Subcutaneous adipose tissue (tissue), 4 donors: ENCODE results near the gene PTGR3. TPM values are rescaled to one million over a fixed set of nuclear protein-coding genes. Genes with fewer than 3 reads are reported as not detected.

Source experiments
- CTCF ChIP-seq: fragments of 450-650 bp; IDR thresholded peaks from one replicate; pipeline ENCODE4 v1.5.1; 2016; ENCODE audit warnings: low read depth, mild to moderate bottlenecking, control low read depth, antibody characterized with exemption, moderate library complexity
- total RNA-seq, 4 donors: library from RNA; depleted of rRNA; stranded (reverse); fragments of >200 nt; gene quantifications; one replicate each; pipeline ENCODE4 v1.1.0, GENCODE V29; 2016

Gene PTGR3
- total RNA-seq, 4 donors from 2014 or later = 20.1 to 28.4 (median 26.0) TPM

- TF ChIP-seq CTCF = no peak
Observed at GRCh38 chr18:75226286-75226955, 17.5 kb upstream of the PTGR3 start.

- TF ChIP-seq CTCF = no peak
Observed at GRCh38 chr18:75223687-75224347, 14.9 kb upstream of the PTGR3 start.

- TF ChIP-seq CTCF = no peak
Observed at GRCh38 chr18:75222407-75222806, 13.5 kb upstream of the PTGR3 start.

GRCh38 chr18:75221897-75222296 is 13.0 kb upstream of the PTGR3 start:
- no peak for TF ChIP-seq CTCF

- no peak for TF ChIP-seq CTCF
Observed at GRCh38 chr18:75221397-75221796, 12.5 kb upstream of the PTGR3 start.

GRCh38 chr18:75220551-75221355 is 11.8 kb upstream of the PTGR3 start:
- TF ChIP-seq CTCF = no peak

GRCh38 chr18:75219745-75220375 is 10.9 kb upstream of the PTGR3 start:
- TF ChIP-seq CTCF = no peak
